Mononuclear cell (primary cell): ENCODE data around the gene PJVK. TPM values are rescaled to one million over a fixed set of nuclear protein-coding genes. Genes with fewer than 3 reads are reported as not detected.

Experiments
- H3K27me3 ChIP-seq: 2 replicates; pipeline ENCODE4 v1.6.0; 2011; ENCODE audit warnings: low read length, control low read depth; ENCODE audit not compliant: insufficient read depth
- H3K4me1 ChIP-seq: 2 replicates; pipeline ENCODE4 v1.5.1; 2011; ENCODE audit warnings: mild to moderate bottlenecking, low read length, control low read depth; ENCODE audit not compliant: insufficient read depth
- H3K4me3 ChIP-seq: 2 replicates; pipeline ENCODE4 v1.5.1; 2011; ENCODE audit warnings: mild to moderate bottlenecking, low read length, moderate library complexity
- H3K9me3 ChIP-seq: 2 replicates; pipeline ENCODE4 v1.5.1; 2011; ENCODE audit warnings: low read depth, mild to moderate bottlenecking, control low read depth, low read length
- total RNA-seq: library from RNA; depleted of rRNA; stranded (reverse); fragments of >200 nt; gene quantifications from one replicate; pipeline ENCODE4 v1.2.3, GENCODE V29; 2012

The PJVK gene
- total RNA-seq, 1 donor, result 1.2 TPM

DNA sequence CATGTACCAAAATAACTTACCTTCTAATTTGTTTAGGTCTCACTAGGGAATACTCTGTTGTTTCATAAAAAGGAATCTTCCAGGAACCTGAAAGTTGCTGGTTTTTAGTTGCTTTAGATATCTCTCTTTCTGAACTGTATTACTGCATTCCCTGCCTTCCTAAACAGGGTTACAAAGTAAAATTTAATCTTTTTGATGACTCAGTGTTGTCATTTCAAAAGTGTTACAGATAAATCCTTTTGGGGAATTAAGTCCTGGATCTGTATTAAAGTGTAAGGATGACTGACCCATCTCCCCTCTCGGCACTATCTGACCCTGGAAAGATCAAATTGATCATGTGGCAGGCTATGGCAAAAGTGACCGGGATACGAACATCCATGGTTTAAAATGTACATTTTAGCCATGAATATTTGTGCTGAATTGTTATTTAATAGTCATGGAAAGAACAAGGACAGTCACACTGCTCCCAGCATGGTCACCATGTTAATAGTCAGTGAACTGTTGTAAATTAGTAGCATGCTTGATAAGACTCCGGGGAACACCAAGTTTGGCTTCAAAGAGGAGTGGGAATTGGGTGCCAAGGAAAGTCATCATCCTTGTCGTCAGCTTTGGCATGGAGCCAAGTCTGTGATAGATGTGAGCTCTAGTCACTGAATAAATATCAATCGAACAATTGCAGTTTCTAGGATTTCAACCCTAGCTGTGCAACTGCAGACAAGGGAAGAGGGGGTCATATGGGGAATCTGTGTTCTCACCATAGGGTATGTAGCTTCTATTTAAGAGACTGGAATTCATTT lies 33.3 kb downstream of the PJVK start:
- H3K27me3 ChIP-seq, result no peaks in the 10 kb centered on the region
- peaks cover 30% of the 10 kb centered on the region for H3K4me1 ChIP-seq
- no peak overlapping the region for H3K4me3 ChIP-seq
- H3K9me3 ChIP-seq, result no peaks in the 10 kb centered on the region

DNA sequence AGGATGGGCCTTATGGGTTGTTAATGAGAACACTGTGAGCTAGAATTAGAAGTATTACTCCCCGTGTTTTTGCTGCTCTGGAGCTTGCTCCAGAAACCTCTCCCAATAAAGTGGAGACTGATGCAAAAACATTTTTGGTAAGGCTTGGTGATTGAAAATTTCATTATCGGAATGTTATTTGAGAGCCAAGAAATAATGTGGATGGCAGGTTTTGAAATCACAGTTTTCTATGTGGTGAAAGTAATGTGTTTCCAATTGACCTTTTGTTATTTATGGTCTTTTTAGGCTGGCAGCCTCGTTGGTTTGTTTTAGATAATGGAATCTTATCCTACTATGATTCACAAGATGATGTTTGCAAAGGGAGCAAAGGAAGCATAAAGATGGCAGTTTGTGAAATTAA lies 34.2 kb downstream of the PJVK start:
- Histone ChIP-seq H3K27me3 (no peaks in the 10 kb centered on the region), H3K9me3 (no peaks in the 10 kb centered on the region), H3K4me3 (no peak overlapping the region), H3K4me1 (peaks cover 23% of the 10 kb centered on the region)

DNA sequence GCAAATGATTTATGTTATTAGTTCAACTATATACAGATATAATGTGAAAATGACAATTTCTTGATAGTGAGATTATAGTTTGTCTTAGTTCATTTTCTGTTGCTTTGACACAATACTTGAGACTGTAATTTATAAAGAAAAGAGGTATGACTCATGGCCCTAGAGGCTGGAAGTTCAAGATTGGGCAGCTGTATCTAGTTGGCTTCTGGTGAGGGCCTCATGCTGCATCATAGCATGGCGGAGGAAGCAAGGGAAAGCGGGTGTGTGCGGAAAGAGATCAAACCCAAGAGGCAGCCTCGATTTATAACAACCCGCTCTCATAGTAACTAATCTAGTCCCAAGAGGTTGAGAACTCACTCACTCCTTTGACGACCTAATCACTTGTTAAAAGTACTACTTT lies 40.4 kb downstream of the PJVK start:
- no peaks in the 10 kb centered on the region for H3K9me3 ChIP-seq
- H3K4me3 ChIP-seq, result no peak overlapping the region
- no peaks in the 10 kb centered on the region for H3K27me3 ChIP-seq
- no peaks in the 10 kb centered on the region for H3K4me1 ChIP-seq

DNA sequence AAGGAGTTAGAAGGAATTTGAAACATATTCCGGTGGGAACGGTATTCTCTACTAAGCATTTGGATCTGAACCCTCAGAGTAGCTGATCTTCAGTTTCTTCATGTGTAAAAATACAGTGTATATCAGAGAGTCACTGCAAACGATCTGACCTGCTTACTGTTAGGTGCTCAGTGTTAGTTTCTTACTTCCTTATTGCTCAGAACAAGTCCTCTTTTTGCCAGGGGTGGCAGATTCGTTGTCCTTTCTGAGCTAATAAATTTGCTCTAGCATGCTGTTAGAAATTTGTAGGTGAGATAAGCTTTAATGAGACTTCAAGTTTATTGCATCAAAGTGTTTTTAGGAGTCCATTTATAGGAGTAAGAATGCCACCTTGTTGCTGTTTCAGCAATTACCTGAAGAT lies 44.9 kb downstream of the PJVK start:
- no peaks in the 10 kb centered on the region for H3K9me3 ChIP-seq
- no peaks in the 10 kb centered on the region for H3K27me3 ChIP-seq
- H3K4me3 ChIP-seq, result no peak overlapping the region
- no peaks in the 10 kb centered on the region for H3K4me1 ChIP-seq

DNA sequence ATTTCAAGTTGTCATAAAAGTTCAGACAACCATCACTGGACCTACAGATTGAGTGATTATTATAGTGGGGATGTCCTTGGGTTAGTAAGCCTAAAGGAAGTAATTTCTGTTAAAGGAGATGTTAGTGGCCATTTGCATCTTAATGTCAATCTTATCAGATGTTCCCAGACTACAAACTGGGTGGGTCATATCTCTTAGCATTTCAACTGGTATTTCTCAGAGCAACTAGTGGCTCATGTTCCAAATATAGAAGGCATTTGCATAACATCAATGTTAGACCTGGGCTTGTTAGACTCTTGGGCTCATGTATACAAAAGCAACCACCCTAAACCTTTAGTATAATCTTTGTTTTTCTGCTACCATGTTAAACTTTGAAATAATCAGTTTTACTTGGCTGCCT lies 47.0 kb downstream of the PJVK start:
- H3K4me3 ChIP-seq, result no peak overlapping the region
- no peaks in the 10 kb centered on the region for H3K27me3 ChIP-seq
- H3K9me3 ChIP-seq, result no peaks in the 10 kb centered on the region
- no peaks in the 10 kb centered on the region for H3K4me1 ChIP-seq

GRCh38 chr2:178499640-178500039 lies 48.5 kb downstream of the PJVK start:
- no peak overlapping the region for H3K4me3 ChIP-seq
- no peaks in the 10 kb centered on the region for H3K9me3 ChIP-seq
- H3K27me3 ChIP-seq, result no peaks in the 10 kb centered on the region
- no peaks in the 10 kb centered on the region for H3K4me1 ChIP-seq

GRCh38 chr2:178502751-178503150 lies 51.6 kb downstream of the PJVK start:
- H3K27me3 ChIP-seq, result no peaks in the 10 kb centered on the region
- no peaks in the 10 kb centered on the region for H3K9me3 ChIP-seq

DNA sequence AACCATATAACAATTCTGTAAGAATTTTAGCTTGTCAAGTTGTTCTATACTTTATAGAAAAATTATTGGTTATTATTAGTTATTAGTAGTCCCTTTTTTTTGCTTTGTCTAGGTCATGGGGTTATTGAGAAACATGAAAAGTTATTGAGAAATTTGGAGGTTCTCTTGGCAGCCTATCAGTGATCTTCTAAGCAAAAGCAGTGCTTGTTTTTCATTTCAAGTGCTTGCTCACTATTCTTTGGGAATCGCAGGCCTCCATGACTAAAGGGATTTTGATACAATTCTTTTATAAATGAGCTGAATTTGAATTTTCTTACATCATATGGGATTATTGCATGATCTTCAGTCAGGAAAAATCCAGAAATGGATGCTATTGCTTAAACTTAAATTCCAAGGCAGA lies 54.9 kb downstream of the PJVK start:
- H3K9me3 ChIP-seq, result no peaks in the 10 kb centered on the region
- no peaks in the 10 kb centered on the region for H3K27me3 ChIP-seq
- H3K4me1 ChIP-seq, result no peaks in the 10 kb centered on the region

More at GRCh38 chr2:178502751-178503150, 51.6 kb downstream of the PJVK start:
- no peaks in the 10 kb centered on the region for H3K4me1 ChIP-seq
- no peak overlapping the region for H3K4me3 ChIP-seq

GRCh38 chr2:178506524-178506923 lies 55.3 kb downstream of the PJVK start:
- Histone ChIP-seq H3K4me3 (no peak overlapping the region), H3K4me1 (no peaks in the 10 kb centered on the region), H3K9me3 (no peaks in the 10 kb centered on the region), H3K27me3 (no peaks in the 10 kb centered on the region)

More for the DNA sequence above, 54.9 kb downstream of the PJVK start:
- no peak overlapping the region for H3K4me3 ChIP-seq

DNA sequence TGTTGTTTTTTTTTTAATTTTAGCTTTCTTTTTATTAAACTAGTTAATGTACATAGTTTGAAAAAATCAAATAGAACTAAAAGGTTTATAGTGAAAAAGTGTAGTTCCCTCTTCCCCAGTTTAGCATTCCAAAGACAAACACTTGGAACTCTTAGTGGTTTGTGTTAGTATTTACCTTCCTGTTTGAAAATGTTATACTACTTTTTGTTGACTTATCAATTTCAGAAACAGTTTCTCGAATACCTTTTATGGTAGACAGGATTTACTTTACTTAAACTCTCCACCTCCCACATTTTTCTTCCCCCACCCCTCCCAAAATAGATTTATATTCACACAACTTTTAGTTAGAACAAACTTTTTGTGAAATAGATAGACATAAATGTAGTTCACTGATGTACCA lies 55.8 kb downstream of the PJVK start:
- Histone ChIP-seq H3K4me3 (no peak overlapping the region), H3K9me3 (no peaks in the 10 kb centered on the region), H3K27me3 (no peaks in the 10 kb centered on the region), H3K4me1 (no peaks in the 10 kb centered on the region)

GRCh38 chr2:178508646-178509045 lies 57.5 kb downstream of the PJVK start:
- Histone ChIP-seq H3K4me1 (no peaks in the 10 kb centered on the region), H3K27me3 (no peaks in the 10 kb centered on the region), H3K4me3 (no peak overlapping the region)

DNA sequence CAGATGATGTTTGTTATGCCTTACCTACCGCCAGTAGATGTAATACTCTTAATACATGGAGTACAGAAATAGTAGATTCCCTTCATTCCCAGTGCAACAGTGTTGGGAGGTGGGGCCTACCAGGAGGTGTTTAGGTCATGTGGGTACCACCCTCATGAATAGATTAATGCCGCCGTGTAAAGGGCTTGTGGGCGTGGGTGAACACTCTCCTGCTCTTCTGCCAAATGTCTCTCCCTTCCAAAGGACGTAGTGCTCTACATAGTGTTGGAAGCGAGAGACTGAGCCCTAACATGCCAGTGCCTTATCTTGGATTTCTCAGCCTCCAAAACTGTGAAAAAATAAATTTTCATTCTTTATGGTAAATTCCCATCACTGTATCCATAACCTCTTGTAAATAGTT lies 59.2 kb downstream of the PJVK start:
- Histone ChIP-seq H3K4me3 (no peak overlapping the region), H3K27me3 (no peaks in the 10 kb centered on the region), H3K4me1 (no peaks in the 10 kb centered on the region), H3K9me3 (no peaks in the 10 kb centered on the region)

More at GRCh38 chr2:178508646-178509045, 57.5 kb downstream of the PJVK start:
- H3K9me3 ChIP-seq, result no peaks in the 10 kb centered on the region

Other genes starting within 250 kb of the PJVK start
- 89.5 TPM for gene PRKRA, start 203 bp upstream of the PJVK start, total RNA-seq
- gene FKBP7, start 27.2 kb downstream of the PJVK start, total RNA-seq, result 0.21 TPM
- 17.6 TPM for gene PLEKHA3, start 29.1 kb downstream of the PJVK start, total RNA-seq